GM10266 (cell line): Measurements from ENCODE around the gene PES1.

Experiments used
- DNase-seq: peaks from one replicate; pipeline ENCODE4 v3.0.0; 2012; ENCODE audit errors: extremely low spot score
- TF ChIP-seq, protein P1 (sequence below): IDR thresholded peaks from 2 replicates; pipeline ENCODE4 v1.5.1; 2012; ENCODE audit warnings: mild to moderate bottlenecking, low read depth; ENCODE audit not compliant: control insufficient read depth, insufficient read depth; ENCODE audit errors: missing control alignments

The PES1 gene

DNA sequence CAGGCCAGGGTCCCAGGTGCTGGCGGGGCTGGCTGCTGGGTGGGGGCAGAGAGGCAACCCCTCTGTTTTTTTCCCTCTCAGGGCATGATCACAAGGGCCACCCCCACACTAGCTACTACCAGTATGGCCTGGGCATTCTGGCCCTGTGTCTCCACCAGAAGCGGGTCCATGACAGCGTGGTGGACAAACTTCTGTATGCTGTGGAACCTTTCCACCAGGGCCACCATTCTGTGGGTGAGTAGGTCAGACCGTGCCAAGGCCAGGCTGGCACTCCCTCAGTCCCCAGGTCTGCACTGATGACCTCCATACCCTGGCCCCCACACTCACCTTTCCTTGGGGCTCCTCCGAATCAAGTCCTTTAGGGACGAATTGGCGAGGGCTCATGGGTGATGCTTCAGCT, 22.6 kb upstream of the PES1 start:
- DNase-seq = no peak
- TF ChIP-seq, protein P1, sequence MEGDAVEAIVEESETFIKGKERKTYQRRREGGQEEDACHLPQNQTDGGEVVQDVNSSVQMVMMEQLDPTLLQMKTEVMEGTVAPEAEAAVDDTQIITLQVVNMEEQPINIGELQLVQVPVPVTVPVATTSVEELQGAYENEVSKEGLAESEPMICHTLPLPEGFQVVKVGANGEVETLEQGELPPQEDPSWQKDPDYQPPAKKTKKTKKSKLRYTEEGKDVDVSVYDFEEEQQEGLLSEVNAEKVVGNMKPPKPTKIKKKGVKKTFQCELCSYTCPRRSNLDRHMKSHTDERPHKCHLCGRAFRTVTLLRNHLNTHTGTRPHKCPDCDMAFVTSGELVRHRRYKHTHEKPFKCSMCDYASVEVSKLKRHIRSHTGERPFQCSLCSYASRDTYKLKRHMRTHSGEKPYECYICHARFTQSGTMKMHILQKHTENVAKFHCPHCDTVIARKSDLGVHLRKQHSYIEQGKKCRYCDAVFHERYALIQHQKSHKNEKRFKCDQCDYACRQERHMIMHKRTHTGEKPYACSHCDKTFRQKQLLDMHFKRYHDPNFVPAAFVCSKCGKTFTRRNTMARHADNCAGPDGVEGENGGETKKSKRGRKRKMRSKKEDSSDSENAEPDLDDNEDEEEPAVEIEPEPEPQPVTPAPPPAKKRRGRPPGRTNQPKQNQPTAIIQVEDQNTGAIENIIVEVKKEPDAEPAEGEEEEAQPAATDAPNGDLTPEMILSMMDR = no peak

DNA sequence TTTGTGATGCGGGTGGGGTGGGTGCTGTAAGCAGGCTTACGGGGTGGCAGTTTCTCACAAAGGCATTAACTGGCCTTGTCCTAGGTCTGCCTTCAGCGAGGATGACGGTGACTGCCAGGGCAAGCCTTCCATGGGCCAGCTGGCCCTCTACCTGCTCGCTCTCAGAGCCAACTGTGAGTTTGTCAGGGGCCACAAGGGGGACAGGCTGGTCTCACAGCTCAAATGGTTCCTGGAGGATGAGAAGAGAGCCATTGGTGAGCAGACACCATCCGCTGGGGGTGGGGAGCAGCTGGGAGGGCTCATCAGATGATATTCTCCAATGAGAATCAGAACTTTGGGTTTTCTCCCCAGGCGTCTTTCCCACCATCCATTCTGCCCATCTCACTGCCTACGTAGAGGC, 21.1 kb upstream of the PES1 start:
- TF ChIP-seq, protein P1 = no peak
- no peak for DNase-seq

DNA sequence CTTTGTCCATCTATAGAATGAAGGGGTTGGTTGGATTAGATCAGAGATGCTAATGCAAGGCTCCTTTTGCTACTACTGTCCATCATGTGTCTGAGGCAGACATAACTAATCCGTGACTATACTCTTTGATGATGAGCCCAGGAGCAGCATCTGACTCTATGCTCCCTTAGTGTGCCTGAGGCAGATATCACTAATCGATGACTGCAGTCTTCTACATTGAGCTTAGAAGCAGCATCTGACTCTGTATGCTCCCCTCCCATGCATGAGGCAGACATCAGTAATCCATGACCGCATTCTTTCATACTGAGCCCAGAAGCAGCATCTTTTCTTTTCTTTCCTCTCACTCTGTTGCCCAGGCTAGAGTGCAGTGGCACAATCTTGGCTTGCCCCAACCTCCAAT, 19.5 kb upstream of the PES1 start:
- TF ChIP-seq, protein P1 = no peak
- no peak for DNase-seq

DNA sequence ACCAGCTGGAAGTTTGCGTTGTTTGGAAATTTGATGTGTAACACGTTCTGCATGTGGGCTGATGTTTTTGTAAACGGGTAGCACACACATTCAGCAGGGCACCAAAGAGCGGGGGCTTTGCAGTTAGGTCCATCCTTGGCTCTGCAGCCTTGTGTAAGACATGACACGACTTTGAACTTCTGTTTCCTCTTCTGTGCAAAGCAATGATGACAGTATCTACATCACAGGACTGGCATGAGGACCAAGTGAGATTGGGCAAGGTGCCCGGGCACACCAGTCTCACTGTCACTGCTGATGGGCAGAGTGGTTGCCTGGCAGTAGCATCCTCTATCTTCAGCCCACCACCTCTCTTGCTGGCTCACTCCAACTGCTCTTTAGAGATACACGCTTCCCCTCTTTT, 18.6 kb upstream of the PES1 start:
- TF ChIP-seq, protein P1 = no peak
- no peak for DNase-seq

DNA sequence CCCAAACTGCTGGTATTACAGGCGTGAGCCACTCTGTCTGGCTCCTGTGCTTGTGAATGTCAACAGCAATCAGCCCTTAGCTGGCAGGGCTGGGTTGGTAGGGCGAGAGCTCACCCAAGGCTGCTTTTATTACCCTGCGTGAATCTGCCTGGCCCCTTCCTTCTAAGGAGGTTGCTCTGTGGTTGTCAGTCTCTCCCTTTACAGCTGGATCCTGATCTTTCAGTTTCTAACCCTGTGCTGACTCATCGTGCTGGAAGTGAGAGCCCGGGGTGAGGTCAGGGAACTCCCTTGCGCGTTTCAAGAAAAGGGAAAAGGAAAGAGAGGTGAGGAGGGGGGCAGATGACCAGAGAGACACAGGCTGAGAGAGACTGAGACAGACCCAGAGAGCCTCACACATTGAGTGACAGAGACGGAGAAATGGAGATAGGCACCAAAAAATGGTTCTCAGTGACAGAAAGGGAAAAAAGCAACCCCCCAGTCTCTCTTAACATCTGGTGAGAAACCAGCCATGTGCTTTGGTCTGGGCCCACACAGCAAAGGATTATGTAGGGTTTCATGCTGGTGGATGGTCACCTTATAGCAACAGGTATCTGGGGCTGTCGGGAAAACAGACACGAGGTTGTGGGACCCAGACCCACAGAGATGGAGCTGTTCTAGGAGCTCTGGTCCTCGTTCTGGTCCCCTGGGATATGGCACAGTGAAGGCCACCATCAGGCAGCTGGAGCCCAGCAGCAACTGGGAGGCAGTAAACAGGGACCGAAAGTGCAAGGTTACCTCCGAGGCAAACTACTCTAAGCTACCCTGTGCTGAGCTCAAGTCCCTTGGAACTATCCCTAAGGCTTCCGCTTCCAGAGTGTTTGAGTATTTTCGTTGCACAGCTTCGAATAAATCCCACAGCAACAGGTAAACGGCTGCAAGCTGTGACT, 17.8 kb upstream of the PES1 start:
- DNase-seq = peak; percentile 63
- TF ChIP-seq, protein P1 = no peak

DNA sequence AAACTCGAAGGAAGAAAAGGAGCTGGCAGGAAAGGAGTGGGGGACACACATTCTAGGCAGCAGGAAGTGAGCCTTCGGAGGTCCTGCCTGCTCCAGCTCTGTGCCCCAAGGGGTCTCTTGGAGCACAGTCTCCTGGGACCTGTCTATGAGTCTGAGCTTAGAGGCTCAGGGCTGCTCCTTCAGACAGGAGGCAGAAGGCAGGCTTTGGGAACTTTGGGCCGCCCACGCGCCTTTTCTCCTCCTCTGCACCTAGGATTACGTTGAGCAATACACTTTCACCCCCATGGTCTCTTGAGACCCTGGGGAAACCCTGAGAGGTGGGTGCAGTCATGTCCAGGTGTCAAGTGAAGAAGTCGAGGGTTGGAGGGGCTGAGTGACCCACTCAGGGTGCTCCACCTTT, 16.2 kb upstream of the PES1 start:
- TF ChIP-seq, protein P1 = no peak
- no peak for DNase-seq

DNA sequence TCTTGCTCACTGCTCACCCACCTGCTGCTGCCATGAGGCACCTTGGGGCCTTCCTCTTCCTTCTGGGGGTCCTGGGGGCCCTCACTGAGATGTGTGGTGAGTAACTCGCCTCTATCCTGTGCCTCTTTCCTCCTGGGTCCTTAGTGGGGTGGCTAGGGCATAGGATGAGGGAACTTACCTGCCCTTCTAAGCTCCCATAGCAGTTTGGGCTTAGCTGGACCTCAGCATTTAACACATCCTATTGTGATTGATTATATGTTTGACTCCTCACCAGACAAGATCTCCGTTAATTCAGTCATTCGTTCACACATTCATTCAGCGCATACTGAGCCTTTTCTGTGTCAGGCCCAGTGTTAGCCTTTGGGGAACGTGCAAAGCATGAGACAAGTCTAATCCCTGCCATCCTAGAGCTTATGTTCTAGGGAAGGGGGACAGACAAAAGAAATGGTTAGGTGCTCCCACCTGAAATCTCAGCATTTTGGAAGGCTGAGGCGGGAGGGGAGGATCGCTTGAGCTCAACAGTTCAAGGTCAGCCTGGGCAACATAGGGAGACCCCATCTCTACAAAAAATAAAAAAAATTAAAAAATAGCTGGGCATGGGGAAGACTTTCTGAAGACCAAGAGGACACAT, 15.7 kb upstream of the PES1 start:
- TF ChIP-seq, protein P1 = no peak

More for the DNA sequence above, 15.7 kb upstream of the PES1 start:
- DNase-seq = no peak
